Sigmoid colon (tissue), 4 donors: ENCODE measurements around the gene LEMD2.

Experiments used
- POLR2A ChIP-seq, 2 donors: fragments of 450-650 bp; IDR thresholded peaks; one replicate each; pipeline ENCODE4 v1.6.1; 2016; ENCODE audit warnings: antibody characterized with exemption in 2 of 2, mild to moderate bottlenecking in 2 of 2, moderate library complexity in 2 of 2
- POLR2AphosphoS5 ChIP-seq, 4 donors: sonication (generic); formaldehyde crosslinking; IDR thresholded peaks; one replicate each; pipeline ENCODE4 v1.6.1; 2017; ENCODE audit warnings: antibody characterized with exemption in 4 of 4
- TF ChIP-seq, protein P1 (sequence below), 4 experiments: fragments of 450-650 bp in 3 of 4; fragments of 200-600 bp in 1 of 4; IDR thresholded peaks; one replicate each; pipeline ENCODE4 v1.5.1; 2016 to 2019; ENCODE audit warnings: antibody characterized with exemption in 4 of 4, mild to moderate bottlenecking in 3 of 4, moderate library complexity in 2 of 4

DNA sequence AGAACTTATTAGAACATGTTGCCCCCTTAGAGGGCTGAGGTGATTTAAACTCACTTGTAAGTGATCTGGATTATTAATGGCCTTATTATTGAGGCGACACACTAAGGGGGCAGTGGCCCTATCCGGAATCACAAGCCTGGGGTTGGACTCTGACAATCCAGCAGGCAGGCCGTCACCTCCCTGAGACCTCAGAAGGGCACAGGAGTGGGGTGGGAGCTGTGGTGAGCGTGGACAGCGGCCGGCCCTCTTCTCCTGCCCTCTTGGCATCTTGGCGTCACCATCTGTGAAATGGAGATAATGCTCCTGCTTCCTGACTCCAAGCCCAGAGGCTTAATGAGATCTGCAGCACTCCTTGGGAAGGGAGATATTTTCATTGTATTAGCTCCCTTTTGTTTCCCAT, 61.8 kb downstream of the LEMD2 start:
- TF ChIP-seq, protein P1, sequence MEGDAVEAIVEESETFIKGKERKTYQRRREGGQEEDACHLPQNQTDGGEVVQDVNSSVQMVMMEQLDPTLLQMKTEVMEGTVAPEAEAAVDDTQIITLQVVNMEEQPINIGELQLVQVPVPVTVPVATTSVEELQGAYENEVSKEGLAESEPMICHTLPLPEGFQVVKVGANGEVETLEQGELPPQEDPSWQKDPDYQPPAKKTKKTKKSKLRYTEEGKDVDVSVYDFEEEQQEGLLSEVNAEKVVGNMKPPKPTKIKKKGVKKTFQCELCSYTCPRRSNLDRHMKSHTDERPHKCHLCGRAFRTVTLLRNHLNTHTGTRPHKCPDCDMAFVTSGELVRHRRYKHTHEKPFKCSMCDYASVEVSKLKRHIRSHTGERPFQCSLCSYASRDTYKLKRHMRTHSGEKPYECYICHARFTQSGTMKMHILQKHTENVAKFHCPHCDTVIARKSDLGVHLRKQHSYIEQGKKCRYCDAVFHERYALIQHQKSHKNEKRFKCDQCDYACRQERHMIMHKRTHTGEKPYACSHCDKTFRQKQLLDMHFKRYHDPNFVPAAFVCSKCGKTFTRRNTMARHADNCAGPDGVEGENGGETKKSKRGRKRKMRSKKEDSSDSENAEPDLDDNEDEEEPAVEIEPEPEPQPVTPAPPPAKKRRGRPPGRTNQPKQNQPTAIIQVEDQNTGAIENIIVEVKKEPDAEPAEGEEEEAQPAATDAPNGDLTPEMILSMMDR (IDR thresholded peaks at IDR 0.05) = no peak
- TF ChIP-seq POLR2AphosphoS5 (IDR thresholded peaks at IDR 0.05) (no peak), POLR2A (IDR thresholded peaks at IDR 0.05) (no peak)
